GM12892 (cell line): ENCODE results near the gene ITGA7.

Experiments
- POLR2A ChIP-seq: IDR thresholded peaks from 2 replicates; pipeline ENCODE4 v1.6.1; 2011; ENCODE audit warnings: low read depth, low read length, control low read depth
- POLR2AphosphoS5 ChIP-seq: IDR thresholded peaks from 2 replicates; pipeline ENCODE4 v1.6.1; 2011; ENCODE audit warnings: low read depth, low read length, control low read depth

DNA sequence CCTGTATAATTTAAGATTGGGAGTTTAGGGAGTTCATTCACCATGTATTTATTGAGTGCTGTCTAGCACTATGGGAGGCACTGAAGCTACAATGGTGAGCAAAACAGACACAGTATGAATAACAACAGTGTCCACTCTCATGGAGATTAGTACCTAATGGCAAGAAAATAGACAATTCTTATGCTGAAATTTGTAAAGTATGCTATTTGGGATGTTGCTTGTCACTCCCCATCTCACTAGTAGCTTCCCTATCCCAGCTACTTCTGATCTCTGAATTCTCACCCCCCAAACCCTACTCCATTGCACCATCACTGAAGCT lies 39.2 kb upstream of the ITGA7 start:
- TF ChIP-seq POLR2A (no peak), POLR2AphosphoS5 (no peak)
